Measurements from ENCODE around the gene DEGS2. TPM values are rescaled to one million over a fixed set of nuclear protein-coding genes. Genes with fewer than 3 reads are reported as not detected.
A peak's percentile ranks its signal among the peaks of the same experiment; 100 is the strongest.

DEGS2 gene
- total and polyA plus RNA-seq, 2 of the 13 experiments (the other 11 are each of a cell fraction or from before 2014, with no cell fraction given), result 0.09 TPM

DNA sequence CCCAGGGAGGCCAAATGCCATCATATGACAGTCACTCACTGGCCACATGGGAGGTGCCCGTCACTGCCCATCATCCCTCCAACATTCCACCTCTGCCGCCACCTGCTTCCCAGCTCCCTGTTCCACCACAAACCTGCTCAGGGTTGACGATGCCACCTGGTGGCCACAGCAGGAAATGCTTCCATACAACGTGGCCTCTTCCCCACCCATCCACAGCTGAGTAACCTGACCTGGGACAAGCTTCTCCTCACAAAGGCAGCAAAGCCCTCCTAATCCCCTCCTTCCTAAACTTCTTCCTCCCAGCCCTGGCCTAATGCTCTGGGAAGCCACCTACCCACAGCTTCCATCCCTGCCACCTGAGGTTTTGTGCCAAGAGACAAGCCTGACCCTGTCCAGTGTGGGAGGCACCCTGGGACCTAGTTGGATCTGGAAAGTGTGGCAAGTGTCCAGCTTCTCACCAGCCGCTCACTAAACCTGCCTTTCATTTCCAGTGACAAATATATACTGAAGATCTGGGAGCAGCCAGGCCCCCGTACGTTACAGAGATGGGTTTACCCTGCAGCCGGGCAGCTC lies 4.3 kb downstream of the DEGS2 start (continued):
- no peak for TF ChIP-seq PAF1 (CRISPR knock-in tag; IDR thresholded peaks at IDR 0.05)
- TF ChIP-seq, protein P1, sequence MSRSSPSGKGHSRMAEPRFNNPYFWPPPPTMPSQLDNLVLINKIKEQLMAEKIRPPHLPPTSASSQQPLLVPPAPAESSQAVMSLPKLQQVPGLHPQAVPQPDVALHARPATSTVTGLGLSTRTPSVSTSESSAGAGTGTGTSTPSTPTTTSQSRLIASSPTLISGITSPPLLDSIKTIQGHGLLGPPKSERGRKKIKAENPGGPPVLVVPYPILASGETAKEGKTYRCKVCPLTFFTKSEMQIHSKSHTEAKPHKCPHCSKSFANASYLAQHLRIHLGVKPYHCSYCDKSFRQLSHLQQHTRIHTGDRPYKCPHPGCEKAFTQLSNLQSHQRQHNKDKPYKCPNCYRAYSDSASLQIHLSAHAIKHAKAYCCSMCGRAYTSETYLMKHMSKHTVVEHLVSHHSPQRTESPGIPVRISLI (CRISPR knock-in tag; IDR thresholded peaks at IDR 0.05; ENCODE audit: borderline replicate concordance), result 0 out of 2 replicates have a peak, but pooled peaks have one; percentile 30
- no peak for TF ChIP-seq IKZF1 (IDR thresholded peaks at IDR 0.05)
- TF ChIP-seq SP1 (IDR thresholded peaks at IDR 0.05), result no peak
- no peak for TF ChIP-seq SP1 (CRISPR knock-in tag; IDR thresholded peaks at IDR 0.05)
- TF ChIP-seq, protein P2, sequence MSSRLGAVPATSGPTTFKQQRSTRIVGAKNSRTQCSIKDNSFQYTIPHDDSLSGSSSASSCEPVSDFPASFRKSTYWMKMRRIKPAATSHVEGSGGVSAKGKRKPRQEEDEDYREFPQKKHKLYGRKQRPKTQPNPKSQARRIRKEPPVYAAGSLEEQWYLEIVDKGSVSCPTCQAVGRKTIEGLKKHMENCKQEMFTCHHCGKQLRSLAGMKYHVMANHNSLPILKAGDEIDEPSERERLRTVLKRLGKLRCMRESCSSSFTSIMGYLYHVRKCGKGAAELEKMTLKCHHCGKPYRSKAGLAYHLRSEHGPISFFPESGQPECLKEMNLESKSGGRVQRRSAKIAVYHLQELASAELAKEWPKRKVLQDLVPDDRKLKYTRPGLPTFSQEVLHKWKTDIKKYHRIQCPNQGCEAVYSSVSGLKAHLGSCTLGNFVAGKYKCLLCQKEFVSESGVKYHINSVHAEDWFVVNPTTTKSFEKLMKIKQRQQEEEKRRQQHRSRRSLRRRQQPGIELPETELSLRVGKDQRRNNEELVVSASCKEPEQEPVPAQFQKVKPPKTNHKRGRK (CRISPR knock-in tag; IDR thresholded peaks at IDR 0.05), result no peak
- TF ChIP-seq PCBP1 (IDR thresholded peaks at IDR 0.05; ENCODE audit: borderline replicate concordance, low read depth, low read length), result no peak
- no peak for TF ChIP-seq IRF2 (CRISPR knock-in tag; IDR thresholded peaks at IDR 0.05)
- TF ChIP-seq ZZZ3 (CRISPR knock-in tag; IDR thresholded peaks at IDR 0.05; ENCODE audit: borderline replicate concordance), result no peak
- TF ChIP-seq, protein P3, sequence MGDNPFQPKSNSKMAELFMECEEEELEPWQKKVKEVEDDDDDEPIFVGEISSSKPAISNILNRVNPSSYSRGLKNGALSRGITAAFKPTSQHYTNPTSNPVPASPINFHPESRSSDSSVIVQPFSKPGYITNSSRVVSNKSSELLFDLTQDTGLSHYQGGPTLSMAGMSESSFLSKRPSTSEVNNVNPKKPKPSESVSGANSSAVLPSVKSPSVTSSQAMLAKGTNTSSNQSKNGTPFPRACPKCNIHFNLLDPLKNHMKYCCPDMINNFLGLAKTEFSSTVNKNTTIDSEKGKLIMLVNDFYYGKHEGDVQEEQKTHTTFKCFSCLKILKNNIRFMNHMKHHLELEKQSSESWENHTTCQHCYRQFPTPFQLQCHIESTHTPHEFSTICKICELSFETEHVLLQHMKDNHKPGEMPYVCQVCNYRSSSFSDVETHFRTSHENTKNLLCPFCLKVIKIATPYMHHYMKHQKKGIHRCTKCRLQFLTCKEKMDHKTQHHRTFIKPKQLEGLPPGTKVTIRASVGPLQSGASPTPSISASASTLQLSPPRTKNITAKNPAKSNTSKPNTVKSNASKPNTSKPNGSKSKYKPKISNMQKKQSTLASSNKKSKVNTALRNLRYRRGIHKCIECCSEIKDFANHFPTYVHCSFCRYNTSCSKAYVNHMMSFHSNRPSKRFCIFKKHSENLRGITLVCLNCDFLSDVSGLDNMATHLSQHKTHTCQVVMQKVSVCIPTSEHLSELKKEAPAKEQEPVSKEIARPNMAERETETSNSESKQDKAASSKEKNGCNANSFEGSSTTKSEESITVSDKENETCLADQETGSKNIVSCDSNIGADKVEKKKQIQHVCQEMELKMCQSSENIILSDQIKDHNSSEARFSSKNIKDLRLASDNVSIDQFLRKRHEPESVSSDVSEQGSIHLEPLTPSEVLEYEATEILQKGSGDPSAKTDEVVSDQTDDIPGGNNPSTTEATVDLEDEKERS (CRISPR knock-in tag; IDR thresholded peaks at IDR 0.05), result peak; percentile 94
- TF ChIP-seq, protein P4, sequence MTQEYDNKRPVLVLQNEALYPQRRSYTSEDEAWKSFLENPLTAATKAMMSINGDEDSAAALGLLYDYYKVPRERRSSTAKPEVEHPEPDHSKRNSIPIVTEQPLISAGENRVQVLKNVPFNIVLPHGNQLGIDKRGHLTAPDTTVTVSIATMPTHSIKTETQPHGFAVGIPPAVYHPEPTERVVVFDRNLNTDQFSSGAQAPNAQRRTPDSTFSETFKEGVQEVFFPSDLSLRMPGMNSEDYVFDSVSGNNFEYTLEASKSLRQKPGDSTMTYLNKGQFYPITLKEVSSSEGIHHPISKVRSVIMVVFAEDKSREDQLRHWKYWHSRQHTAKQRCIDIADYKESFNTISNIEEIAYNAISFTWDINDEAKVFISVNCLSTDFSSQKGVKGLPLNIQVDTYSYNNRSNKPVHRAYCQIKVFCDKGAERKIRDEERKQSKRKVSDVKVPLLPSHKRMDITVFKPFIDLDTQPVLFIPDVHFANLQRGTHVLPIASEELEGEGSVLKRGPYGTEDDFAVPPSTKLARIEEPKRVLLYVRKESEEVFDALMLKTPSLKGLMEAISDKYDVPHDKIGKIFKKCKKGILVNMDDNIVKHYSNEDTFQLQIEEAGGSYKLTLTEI (CRISPR knock-in tag; conservative IDR thresholded peaks at IDR 0.05), result no peak
- peak; percentile 49; the same call in 1 of the 2 replicates for TF ChIP-seq HOXA3 (CRISPR knock-in tag; IDR thresholded peaks at IDR 0.05)
- TF ChIP-seq RBFOX2 (IDR thresholded peaks at IDR 0.05; ENCODE audit: low read depth, low read length), result no peak
- TF ChIP-seq, protein P5, sequence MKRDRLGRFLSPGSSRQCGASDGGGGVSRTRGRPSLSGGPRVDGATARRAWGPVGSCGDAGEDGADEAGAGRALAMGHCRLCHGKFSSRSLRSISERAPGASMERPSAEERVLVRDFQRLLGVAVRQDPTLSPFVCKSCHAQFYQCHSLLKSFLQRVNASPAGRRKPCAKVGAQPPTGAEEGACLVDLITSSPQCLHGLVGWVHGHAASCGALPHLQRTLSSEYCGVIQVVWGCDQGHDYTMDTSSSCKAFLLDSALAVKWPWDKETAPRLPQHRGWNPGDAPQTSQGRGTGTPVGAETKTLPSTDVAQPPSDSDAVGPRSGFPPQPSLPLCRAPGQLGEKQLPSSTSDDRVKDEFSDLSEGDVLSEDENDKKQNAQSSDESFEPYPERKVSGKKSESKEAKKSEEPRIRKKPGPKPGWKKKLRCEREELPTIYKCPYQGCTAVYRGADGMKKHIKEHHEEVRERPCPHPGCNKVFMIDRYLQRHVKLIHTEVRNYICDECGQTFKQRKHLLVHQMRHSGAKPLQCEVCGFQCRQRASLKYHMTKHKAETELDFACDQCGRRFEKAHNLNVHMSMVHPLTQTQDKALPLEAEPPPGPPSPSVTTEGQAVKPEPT (CRISPR knock-in tag; IDR thresholded peaks at IDR 0.05; ENCODE audit: low read depth), result no peak
- no peak for TF ChIP-seq ISL2 (CRISPR knock-in tag; IDR thresholded peaks at IDR 0.05)
- TF ChIP-seq, protein P6, sequence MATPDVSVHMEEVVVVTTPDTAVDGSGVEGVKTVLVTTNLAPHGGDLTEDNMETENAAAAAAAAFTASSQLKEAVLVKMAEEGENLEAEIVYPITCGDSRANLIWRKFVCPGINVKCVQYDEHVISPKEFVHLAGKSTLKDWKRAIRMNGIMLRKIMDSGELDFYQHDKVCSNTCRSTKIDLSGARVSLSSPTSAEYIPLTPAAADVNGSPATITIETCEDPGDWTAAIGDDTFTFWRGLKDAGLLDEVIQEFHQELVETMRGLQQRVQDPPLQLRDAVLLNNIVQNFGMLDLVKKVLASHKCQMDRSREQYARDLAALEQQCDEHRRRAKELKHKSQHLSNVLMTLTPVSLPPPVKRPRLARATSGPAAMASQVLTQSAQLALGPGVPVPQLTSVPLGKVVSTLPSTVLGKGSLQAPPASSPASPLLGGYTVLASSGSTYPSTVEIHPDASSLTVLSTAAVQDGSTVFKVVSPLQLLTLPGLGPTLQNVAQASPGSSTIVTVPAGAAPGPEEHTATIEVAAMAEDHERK (CRISPR knock-in tag; IDR thresholded peaks at IDR 0.05; ENCODE audit: low read depth), result no peak
- TF ChIP-seq NFYC (CRISPR knock-in tag; IDR thresholded peaks at IDR 0.05), result no peak
- no peak for TF ChIP-seq MAFF (IDR thresholded peaks at IDR 0.05; ENCODE audit: low read depth, low read length)

Data from HepG2 (cell line).